ENCODE measurements around the gene PRKAR2B.
A peak's percentile ranks its signal among the peaks of the same experiment; 100 is the strongest.
"Not testable (repeated sequence)": the region's sequence is repeated elsewhere in the genome, so short reads cannot be mapped to it uniquely, and the experiment has no call there.

Gene PRKAR2B

GRCh38 chr7:107128217-107128616, 83.7 kb downstream of the PRKAR2B start:
- DNase-seq: no peak

GRCh38 chr7:107128748-107129147, 84.2 kb downstream of the PRKAR2B start:
- no peak for DNase-seq

- DNase-seq: no peak
Measured at GRCh38 chr7:107130487-107131220, 86.1 kb downstream of the PRKAR2B start.

DNA sequence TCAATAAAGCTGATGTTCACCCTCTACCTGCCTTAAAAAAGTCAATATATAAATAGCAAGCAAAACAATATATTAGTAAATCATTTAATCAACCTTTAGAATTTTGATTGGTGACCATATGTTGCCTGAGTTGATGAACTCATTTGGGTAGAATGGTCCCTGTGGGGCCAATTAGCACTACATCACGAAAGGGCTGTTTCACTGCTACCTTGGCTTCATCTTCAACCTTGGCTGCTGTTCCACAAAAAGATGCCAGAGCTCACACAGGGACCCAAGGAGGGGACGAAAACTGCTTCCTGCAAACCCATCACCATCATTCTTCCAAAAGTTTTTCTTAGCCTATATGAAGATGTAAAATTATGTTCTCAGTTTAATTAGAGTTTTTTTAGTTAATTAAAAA, 88.9 kb downstream of the PRKAR2B start:
- DNase-seq: no peak

DNA sequence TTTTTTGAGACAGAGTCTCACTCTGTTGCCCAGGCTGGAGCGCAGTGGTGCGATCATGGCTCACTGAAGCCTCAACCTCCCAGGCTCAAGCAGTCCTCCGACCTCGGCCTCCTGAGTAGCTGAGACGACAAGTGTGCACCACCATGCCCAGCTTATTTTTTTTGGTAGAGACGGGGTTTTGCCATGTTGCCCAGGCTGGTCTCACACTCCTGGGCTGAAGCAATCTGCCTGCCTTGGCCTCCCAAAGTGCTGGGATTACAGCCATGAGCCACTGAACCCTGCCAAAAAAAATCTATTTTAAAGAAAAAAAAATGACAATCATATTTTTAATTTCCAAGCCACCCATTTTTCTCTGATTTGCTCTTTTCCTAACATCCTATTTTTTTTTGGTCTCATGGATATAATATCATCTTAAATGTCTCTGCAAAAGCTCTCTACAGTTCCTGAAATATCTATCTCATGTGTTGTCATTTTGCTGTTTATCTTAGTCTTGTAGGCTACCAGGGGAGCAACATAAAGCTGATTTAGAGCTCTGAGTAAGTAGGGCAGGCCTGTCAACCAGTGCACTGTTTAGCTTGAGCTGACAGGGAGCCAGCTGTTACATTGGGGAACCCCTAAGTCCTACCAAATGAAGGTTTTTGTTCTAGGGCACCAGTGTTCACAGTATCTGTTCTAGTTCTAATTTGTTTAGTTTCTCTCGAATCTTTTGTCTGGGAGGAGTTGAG, 94.4 kb downstream of the PRKAR2B start:
- no peak for DNase-seq

- not testable (repeated sequence) for DNase-seq
Measured at GRCh38 chr7:107143875-107144274, 99.4 kb downstream of the PRKAR2B start.

- DNase-seq: no peak
Measured at GRCh38 chr7:107145067-107145838, 100.7 kb downstream of the PRKAR2B start.

GRCh38 chr7:107147464-107148393, 103.2 kb downstream of the PRKAR2B start:
- DNase-seq: peak; percentile 54

DNA sequence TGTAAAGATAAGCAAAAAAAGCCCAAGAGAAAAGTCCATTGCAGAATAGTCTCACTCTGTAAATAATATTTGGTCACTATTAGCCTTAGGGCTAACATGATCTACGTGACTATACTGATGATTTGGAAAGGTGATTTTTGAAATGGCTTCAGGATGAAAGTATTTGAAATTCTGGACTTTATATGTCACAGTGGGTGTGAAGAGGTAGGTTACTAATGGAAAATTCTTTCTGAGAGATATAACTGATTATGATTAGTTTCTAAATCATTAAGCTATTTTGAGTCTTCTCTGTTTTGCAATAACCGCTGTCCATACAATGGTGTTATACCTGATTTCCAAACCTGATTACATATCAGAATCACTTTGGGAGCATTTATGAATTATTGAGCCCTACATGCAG, 104.2 kb downstream of the PRKAR2B start:
- DNase-seq: no peak

- no peak for DNase-seq
Measured at GRCh38 chr7:107149863-107150262, 105.4 kb downstream of the PRKAR2B start.

DNA sequence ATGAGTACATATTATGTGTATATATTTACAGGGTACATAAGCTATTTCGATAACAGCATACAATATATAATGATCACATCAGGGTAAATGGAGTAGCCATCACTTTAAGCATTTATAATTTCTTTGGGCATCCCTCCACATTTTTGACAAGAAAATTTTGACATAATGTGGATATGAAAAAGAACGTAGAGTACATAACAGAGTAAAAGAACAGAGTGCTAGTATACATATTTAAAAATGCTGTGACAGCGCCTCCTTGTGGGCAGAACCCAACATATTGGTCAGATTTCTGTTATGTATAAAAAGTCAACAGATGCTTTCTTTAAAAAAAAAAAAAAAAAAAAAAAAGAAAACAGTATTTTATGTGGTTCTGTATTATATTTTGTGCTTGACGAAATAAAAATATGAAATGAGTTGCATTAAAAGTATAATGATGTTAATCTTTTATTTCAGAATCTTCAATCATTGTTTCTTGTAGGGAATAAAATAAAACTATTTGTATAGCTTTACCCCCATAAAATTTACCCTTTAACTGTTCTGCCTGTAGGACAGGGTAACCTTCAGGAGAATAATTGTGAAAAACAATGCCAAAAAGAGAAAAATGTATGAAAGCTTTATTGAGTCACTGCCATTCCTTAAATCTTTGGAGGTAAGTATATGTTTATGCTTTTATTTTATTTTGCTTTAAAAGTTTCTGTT, 106.0 kb downstream of the PRKAR2B start:
- DNase-seq: peak; percentile 82

GRCh38 chr7:107151538-107151937, 107.0 kb downstream of the PRKAR2B start:
- no peak for DNase-seq

DNA sequence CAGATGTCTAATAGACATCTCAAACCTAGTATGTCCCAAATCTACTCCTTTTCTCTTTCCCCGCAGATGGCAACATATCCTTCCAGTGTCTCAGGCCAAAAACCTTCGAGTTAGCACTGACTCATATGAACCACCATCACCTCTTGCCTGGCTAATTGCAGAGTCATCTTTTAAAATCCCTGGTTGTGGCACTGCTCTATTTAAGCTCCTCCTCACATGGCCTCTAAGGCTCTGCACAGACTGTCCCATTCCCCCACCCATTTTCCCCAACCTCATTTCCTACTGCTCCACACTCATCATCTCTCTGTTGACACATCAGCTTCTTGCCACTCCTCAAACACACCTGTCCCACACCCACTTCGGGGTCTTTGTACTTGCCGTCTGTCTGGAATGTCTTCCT, 107.5 kb downstream of the PRKAR2B start:
- no peak for DNase-seq

DNA sequence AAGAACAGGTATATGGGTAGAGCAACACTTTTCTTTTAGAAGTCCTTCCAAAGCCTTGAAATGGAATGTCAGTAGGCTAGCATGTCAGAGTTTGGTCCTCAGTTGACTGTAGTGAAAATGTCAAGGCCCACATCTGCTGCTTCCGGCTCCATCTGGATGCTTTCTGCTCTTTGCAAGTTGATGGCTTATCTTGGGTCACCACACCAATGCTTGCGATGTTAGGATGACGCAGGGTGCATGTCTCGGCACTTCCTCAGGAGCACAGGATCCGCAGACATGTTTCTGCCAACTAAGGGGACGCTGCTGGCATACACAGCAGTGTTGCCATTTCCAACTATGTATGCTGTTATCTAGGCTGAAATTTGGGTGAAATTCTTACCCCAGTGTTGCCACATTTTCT, 110.3 kb downstream of the PRKAR2B start:
- no peak for DNase-seq

DNA sequence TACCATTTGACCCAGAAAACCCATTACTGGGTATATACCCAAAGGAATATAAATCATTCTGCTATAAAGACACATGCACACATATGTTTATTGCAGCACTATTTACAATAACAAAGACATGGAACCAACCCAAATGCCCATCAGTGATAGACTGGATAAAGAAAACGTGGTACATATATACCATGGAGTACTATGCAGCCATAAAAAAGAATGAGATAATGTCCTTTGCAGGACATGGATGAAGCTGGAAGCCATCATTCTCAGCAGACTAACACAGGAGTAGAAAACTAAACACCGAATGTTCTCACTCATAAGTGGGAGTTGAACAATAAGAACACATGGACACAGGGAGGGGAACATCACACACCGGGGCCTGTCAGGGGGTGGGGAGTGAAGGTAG, 111.2 kb downstream of the PRKAR2B start:
- DNase-seq: not testable (repeated sequence)

DNA sequence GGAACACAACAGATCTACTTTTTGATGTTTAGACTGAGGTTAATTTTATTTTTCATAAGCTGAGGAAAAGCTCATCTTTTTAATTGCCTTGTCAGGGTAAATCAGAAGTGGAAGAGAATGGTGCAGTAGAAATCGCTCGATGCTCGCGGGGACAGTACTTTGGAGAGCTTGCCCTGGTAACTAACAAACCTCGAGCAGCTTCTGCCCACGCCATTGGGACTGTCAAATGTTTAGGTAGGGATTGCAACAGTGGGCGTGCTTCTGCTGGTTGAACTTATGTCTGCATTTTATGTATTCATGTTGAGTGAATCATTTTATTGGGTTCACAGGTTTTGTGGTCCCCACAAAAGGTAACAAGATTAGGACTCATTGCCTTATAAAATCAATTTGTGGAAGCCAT, 112.6 kb downstream of the PRKAR2B start:
- DNase-seq: no peak

GRCh38 chr7:107158028-107158427, 113.5 kb downstream of the PRKAR2B start:
- DNase-seq: no peak

DNA sequence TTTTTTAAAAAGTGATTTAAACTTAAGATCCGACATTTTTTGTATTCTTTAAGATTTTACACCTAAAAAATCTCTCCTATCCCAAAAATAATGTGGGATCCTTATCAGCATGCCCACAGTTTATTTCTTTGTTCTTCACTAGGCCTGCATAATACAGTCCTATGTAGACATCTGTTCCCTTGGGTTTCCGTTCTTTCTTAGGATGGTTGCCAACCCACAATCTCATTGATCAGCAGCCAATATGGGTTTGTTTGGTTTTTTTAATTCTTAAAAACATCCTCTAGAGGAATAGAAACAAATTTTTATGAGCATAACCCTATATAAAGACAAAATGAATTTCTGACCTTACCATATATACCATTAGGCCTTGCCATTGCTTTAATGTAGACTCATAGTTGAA, 115.9 kb downstream of the PRKAR2B start:
- no peak for DNase-seq

DNA sequence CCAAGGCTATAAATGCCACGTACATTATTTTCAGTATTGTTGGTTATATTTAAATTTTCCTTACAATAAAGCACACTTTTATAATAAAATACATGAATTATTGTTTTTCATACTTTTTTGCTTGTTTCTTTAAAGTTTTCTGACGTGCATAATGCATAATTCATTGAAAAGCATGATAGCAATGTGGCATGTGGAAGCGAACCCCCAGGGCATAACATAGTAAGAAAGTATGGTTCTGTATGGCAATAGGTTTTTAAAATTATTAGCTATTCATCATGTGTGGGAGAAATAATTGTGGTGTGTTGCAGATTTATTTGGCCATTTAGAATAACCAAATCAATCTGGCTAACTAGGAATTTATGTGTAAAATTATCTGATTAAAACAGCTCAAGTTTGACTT, 116.9 kb downstream of the PRKAR2B start:
- DNase-seq: no peak

DNA sequence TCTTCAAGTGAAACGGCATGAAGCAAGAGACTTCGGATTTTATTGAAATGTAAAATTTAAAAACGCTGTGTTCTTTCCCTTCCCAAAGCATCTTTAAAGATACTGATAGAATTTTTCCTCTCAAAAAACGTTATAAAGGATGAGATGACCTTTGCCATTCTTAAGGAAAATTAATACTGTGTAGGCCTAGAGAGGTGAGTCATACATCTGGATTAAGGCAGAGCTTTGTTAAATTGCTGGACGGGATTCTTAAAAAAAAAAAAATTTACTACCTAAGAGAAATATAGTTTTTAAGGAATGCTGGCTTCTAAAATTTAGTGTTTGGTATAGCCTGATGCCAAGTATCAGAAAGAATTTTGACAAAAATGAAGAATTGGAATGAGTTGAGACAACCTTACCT, 118.0 kb downstream of the PRKAR2B start:
- no peak for DNase-seq

DNA sequence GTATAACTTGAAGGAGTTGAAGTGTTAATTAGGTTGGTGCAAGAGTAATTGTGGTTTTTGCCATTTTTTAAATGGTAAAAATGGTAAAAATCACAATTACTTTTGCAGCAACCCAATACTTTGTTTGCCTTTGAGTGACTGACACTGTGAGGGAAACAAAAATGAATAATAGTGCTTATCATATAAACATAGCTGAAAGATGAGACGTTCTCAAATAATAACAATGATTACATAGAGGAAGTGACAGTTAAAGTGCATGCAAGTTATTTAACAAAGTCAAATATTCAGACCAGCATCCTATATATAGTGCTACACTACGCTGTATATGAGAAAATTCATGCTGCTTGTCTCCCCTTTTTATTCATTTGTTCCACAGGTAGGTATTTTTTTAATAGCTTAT, 119.6 kb downstream of the PRKAR2B start:
- DNase-seq: no peak

DNA sequence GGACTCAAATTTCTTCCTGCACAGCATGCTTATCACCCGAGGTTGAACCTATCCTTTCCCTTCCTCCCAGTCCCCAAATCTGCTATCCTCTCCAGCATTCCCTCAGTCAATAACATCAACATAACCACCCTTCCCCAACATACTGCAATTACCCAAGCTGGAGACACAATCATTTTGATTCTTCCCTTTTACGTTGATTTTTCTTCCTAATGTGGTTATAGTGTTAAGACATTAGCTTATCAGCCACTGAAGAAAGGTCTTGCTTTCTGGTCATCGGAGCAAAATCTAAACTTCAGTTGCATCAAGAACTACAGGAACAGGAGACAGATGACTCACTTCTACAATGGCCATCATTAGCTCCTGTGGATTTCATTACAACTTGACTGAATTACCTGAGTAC, 120.8 kb downstream of the PRKAR2B start:
- DNase-seq: no peak

Measured in CD4-positive, alpha-beta T cell treated with Interleukin-12 subunit alpha and Interleukin-12 subunit beta, for 1 hour (primary cell).